GM12878 (cell line): Measurements from ENCODE around the gene CKAP2. TPM values are rescaled to one million over a fixed set of nuclear protein-coding genes. Genes with fewer than 3 reads are reported as not detected.

Source experiments
- BCL3 ChIP-seq: IDR thresholded peaks from 2 replicates; pipeline ENCODE4 v1.6.1; 2011; ENCODE audit warnings: borderline replicate concordance, low read depth, mild to moderate bottlenecking, moderate library complexity, low read length; ENCODE audit not compliant: insufficient read depth, poor library complexity, severe bottlenecking
- CREB1 ChIP-seq: IDR thresholded peaks from 2 replicates; pipeline ENCODE4 v1.6.1; 2012; ENCODE audit warnings: low read depth, mild to moderate bottlenecking, inconsistent platforms
- CREM ChIP-seq: IDR thresholded peaks from 2 replicates; pipeline ENCODE4 v1.6.1; 2014; ENCODE audit warnings: antibody characterized with exemption, low read depth
- EP300 ChIP-seq, 2 experiments: fragments of 150-350 bp in 1 of 2; IDR thresholded peaks; 2 replicates each; pipeline ENCODE4 v1.6.1; 2011 to 2012; ENCODE audit warnings: low read depth in 2 of 2, low read length in 2 of 2, borderline replicate concordance in 1 of 2, improper control_type of control experiment in 1 of 2, inconsistent platforms in 1 of 2; ENCODE audit not compliant: control insufficient read depth in 1 of 2
- EZH2 ChIP-seq: IDR thresholded peaks from 2 replicates; pipeline ENCODE4 v1.6.1; 2012; ENCODE audit warnings: low read depth, mild to moderate bottlenecking, control low read depth, inconsistent platforms, low read length, borderline replicate concordance; ENCODE audit not compliant: control insufficient read depth
- HDGF ChIP-seq: fragments of 450-650 bp; IDR thresholded peaks from 2 replicates; pipeline ENCODE4 v1.6.1; 2016; ENCODE audit warnings: antibody characterized with exemption
- IKZF1 ChIP-seq: fragments of 450-650 bp; conservative IDR thresholded peaks from 2 replicates; pipeline ENCODE4 v1.6.1; 2017; ENCODE audit warnings: antibody characterized with exemption, mild to moderate bottlenecking
- IKZF2 ChIP-seq, 2 experiments: fragments of 450-650 bp; IDR thresholded peaks; 2 replicates each; pipeline ENCODE4 v1.6.1; 2017; ENCODE audit warnings: mild to moderate bottlenecking in 2 of 2, moderate library complexity in 2 of 2
- JUNB ChIP-seq: IDR thresholded peaks from 2 replicates; pipeline ENCODE4 v1.6.1; 2016; ENCODE audit warnings: antibody characterized with exemption, mild to moderate bottlenecking
- LARP7 ChIP-seq: fragments of 450-650 bp; IDR thresholded peaks from 2 replicates; pipeline ENCODE4 v1.6.1; 2017; ENCODE audit warnings: mild to moderate bottlenecking
- MTA2 ChIP-seq: fragments of 450-650 bp; IDR thresholded peaks from 2 replicates; pipeline ENCODE4 v1.6.1; 2016; ENCODE audit warnings: low read depth, mild to moderate bottlenecking, moderate library complexity
- MTA3 ChIP-seq: IDR thresholded peaks from 2 replicates; pipeline ENCODE4 v1.6.1; 2012; ENCODE audit warnings: low read length, inconsistent platforms, borderline replicate concordance
- MYC ChIP-seq: IDR thresholded peaks from 2 replicates; pipeline ENCODE4 v1.6.1; 2011; ENCODE audit warnings: mild to moderate bottlenecking, low read length, moderate library complexity, inconsistent platforms; ENCODE audit not compliant: insufficient read depth, insufficient replicate concordance, insufficient read length, severe bottlenecking
- RBBP5 ChIP-seq: fragments of 200-600 bp; sonication (generic); conservative IDR thresholded peaks from 2 replicates; pipeline ENCODE4 v1.6.1; 2016
- RELB ChIP-seq: fragments of 450-650 bp; IDR thresholded peaks from 2 replicates; pipeline ENCODE4 v1.6.1; 2017; ENCODE audit warnings: low read depth, mild to moderate bottlenecking, moderate library complexity
- SMARCA5 ChIP-seq: fragments of 450-650 bp; IDR thresholded peaks from 2 replicates; pipeline ENCODE4 v1.6.1; 2017; ENCODE audit warnings: mild to moderate bottlenecking
- SP1 ChIP-seq: IDR thresholded peaks from one replicate; pipeline ENCODE4 v1.6.1; 2011; ENCODE audit warnings: low read depth, low read length
- SUPT20H ChIP-seq: IDR thresholded peaks from 2 replicates; pipeline ENCODE4 v1.6.1; 2011; ENCODE audit warnings: low read depth, mild to moderate bottlenecking, low read length, moderate library complexity, borderline replicate concordance; ENCODE audit not compliant: control insufficient read depth
- ZBTB33 ChIP-seq: fragments of 450-650 bp; IDR thresholded peaks from 2 replicates; pipeline ENCODE4 v1.6.1; 2017; ENCODE audit warnings: mild to moderate bottlenecking
- ZBTB40 ChIP-seq: fragments of 450-650 bp; IDR thresholded peaks from 2 replicates; pipeline ENCODE4 v1.6.1; 2016; ENCODE audit warnings: mild to moderate bottlenecking, moderate library complexity, borderline replicate concordance
- polyA plus RNA-seq, 11 experiments: library from polyadenylated mRNA; depleted of rRNA in 4 of 11; unstranded in 6 of 11; stranded (reverse) in 5 of 11; fragments of >200 nt; fragmentation: Nextera tagmentation in 4 of 11; fragmentation: Illumina TruSeq in 1 of 11; extraction: Ambion mirVana in 4 of 11; extraction: Trizol in 1 of 11; gene quantifications; 1 replicate in 1 of 11; 2 replicates in 10 of 11; pipeline versions ENCODE4 v1.2.1 to v1.2.3, GENCODE V29; 2011 to 2016; ENCODE audit warnings: inconsistent platforms in 2 of 11, missing spikeins in 2 of 11, low read depth in 1 of 11
- total RNA-seq, 4 experiments: library from RNA; depleted of rRNA in 3 of 4; stranded (reverse); fragments of >200 nt in 3 of 4; fragmentation: Illumina TruSeq in 1 of 4; extraction: Trizol in 1 of 4; gene quantifications; 2 replicates each; pipeline versions ENCODE4 v1.2.1 to v1.2.3, GENCODE V29; 2013 to 2021

The CKAP2 gene
- total and polyA plus RNA-seq, 10 of the 15 experiments (the other 5 are each of a cell fraction or from before 2014, with no cell fraction given): 20.9 to 62.3 (median 37.5) TPM

- peak; percentile 80; the same call in 1 of the 2 replicates for TF ChIP-seq RELB
- peak; percentile 90 for TF ChIP-seq MTA2
- no peak for TF ChIP-seq MTA3
- TF ChIP-seq SMARCA5: peak; percentile 39; the same call in 1 of the 2 replicates
- peak; percentile 77 for TF ChIP-seq CREM
- TF ChIP-seq EZH2: no peak
- TF ChIP-seq ZBTB33: no peak
- peak; percentile 91 for TF ChIP-seq CREB1
- no peak for TF ChIP-seq LARP7
- peak; percentile 88 for TF ChIP-seq SP1
- peak; percentile 44 for TF ChIP-seq IKZF1
- TF ChIP-seq MYC: no peak
- peak; percentile 42 for TF ChIP-seq BCL3
- peak; percentile 79 to 85; a peak in 3 of 4 replicates for TF ChIP-seq IKZF2 (IDR thresholded peaks at IDR 0.05)
- TF ChIP-seq ZBTB40: no peak
- no peak for TF ChIP-seq SUPT20H
- no peak for TF ChIP-seq JUNB
- 0 out of 2 replicates have a peak, but pooled peaks have one; percentile 26 for TF ChIP-seq HDGF
- TF ChIP-seq RBBP5: no peak
- peak in 1 of 2 experiments; percentile 70; a peak in 2 of 4 replicates for TF ChIP-seq EP300 (IDR thresholded peaks at IDR 0.05; ENCODE audit: borderline replicate concordance in 1 of 2, control insufficient read depth in 1 of 2, low read depth in 2 of 2, low read length in 2 of 2)
These were observed at the start of gene CKAP2 (continued) for GRCh38 chr13:52454820-52455676.
